HEK293 (cell line): Measurements from ENCODE around the gene RAG1.

ENCODE experiments used
- CTCF ChIP-seq: fragments of 450-650 bp; formaldehyde crosslinking; IDR thresholded peaks from 2 replicates; pipeline ENCODE4 v1.5.1; 2016; ENCODE audit warnings: missing biosample characterization, missing genetic modification characterization
- YY1 ChIP-seq: fragments of 450-650 bp; formaldehyde crosslinking; IDR thresholded peaks from 2 replicates; pipeline ENCODE4 v1.5.1; 2018; ENCODE audit warnings: missing biosample characterization, missing genetic modification characterization
- ZNF133 ChIP-seq: fragments of 450-650 bp; formaldehyde crosslinking; IDR thresholded peaks from 2 replicates; pipeline ENCODE4 v1.5.1; 2016; ENCODE audit warnings: missing biosample characterization, missing genetic modification characterization

- TF ChIP-seq YY1 (tag by site-specific recombination): no peak
- no peak for TF ChIP-seq ZNF133 (tag by site-specific recombination)
- TF ChIP-seq CTCF: no peak
These were observed 9.8 kb upstream of the RAG1 start for GRCh38 chr11:36557991-36558390.
